ENCODE results near the gene WDR70.

The WDR70 gene

GRCh38 chr5:37730896-37731455 is 351.9 kb downstream of the WDR70 start:
- no peak for DNase-seq

- no peak for DNase-seq
These were observed 355.0 kb downstream of the WDR70 start for GRCh38 chr5:37734114-37734513.

- DNase-seq = peak; percentile 5
These were observed 356.7 kb downstream of the WDR70 start for GRCh38 chr5:37735649-37736347.

GRCh38 chr5:37736397-37736796 is 357.3 kb downstream of the WDR70 start:
- DNase-seq = no peak

- DNase-seq = peak; percentile 5
These were observed 358.4 kb downstream of the WDR70 start for GRCh38 chr5:37737326-37738056.

- peak; percentile 73 for DNase-seq
These were observed 359.1 kb downstream of the WDR70 start for GRCh38 chr5:37738057-37738691.

GRCh38 chr5:37738865-37739488 is 359.9 kb downstream of the WDR70 start:
- peak; percentile 39 for DNase-seq

GRCh38 chr5:37739817-37740261 is 360.7 kb downstream of the WDR70 start:
- no peak for DNase-seq

- DNase-seq = no peak
These were observed 361.4 kb downstream of the WDR70 start for GRCh38 chr5:37740331-37741066.

GRCh38 chr5:37742111-37742510 is 363.0 kb downstream of the WDR70 start:
- no peak for DNase-seq

GRCh38 chr5:37751227-37751626 is 372.1 kb downstream of the WDR70 start:
- no peak for DNase-seq

GRCh38 chr5:37754976-37755375 is 375.9 kb downstream of the WDR70 start:
- DNase-seq = no peak

- DNase-seq = no peak
These were observed 376.5 kb downstream of the WDR70 start for GRCh38 chr5:37755581-37755980.

GRCh38 chr5:37756248-37756647 is 377.1 kb downstream of the WDR70 start:
- no peak for DNase-seq

GRCh38 chr5:37757980-37758582 is 379.0 kb downstream of the WDR70 start:
- peak; percentile 4 for DNase-seq

- DNase-seq = no peak
These were observed 388.1 kb downstream of the WDR70 start for GRCh38 chr5:37767251-37767650.

- DNase-seq = no peak
These were observed 388.8 kb downstream of the WDR70 start for GRCh38 chr5:37767961-37768360.

- no peak for DNase-seq
These were observed 389.3 kb downstream of the WDR70 start for GRCh38 chr5:37768371-37768770.

GRCh38 chr5:37769108-37769507 is 390.0 kb downstream of the WDR70 start:
- DNase-seq = no peak

GRCh38 chr5:37769840-37770239 is 390.7 kb downstream of the WDR70 start:
- DNase-seq = no peak

- no peak for DNase-seq
These were observed 391.7 kb downstream of the WDR70 start for GRCh38 chr5:37770786-37771185.

- DNase-seq = no peak
These were observed 392.1 kb downstream of the WDR70 start for GRCh38 chr5:37771203-37771611.

All from NCI-H82 (cell line).